DND-41 (cell line): Measurements from ENCODE around the gene MAGEA6.
"Not testable (repeated sequence)": the region's sequence is repeated elsewhere in the genome, so short reads cannot be mapped to it uniquely, and the experiment has no call there.

ENCODE experiments used
- ATAC-seq: fragments of 200-7000 bp; cut with Tn5 transposase; 3 replicates; pipeline ENCODE4 v1.9.1; 2021; ENCODE audit warnings: low read depth; ENCODE audit not compliant: insufficient read depth
- DNase-seq: peaks from one replicate; pipeline ENCODE4 v3.0.0-alpha.2; 2020
- H2AFZ ChIP-seq: 2 replicates; pipeline ENCODE4 v1.6.0; 2012; ENCODE audit warnings: low read depth, low read length
- H3K27ac ChIP-seq: 2 replicates; pipeline ENCODE4 v1.5.1; 2012; ENCODE audit warnings: low read length, inconsistent platforms
- H3K27me3 ChIP-seq: fragments of 200-600 bp; sonication (generic); 2 replicates; pipeline ENCODE4 v1.6.0; 2012; ENCODE audit warnings: low read length, mild to moderate bottlenecking, inconsistent platforms; ENCODE audit not compliant: insufficient read depth, poor library complexity
- H3K36me3 ChIP-seq: 2 replicates; pipeline ENCODE4 v1.5.1; 2012; ENCODE audit warnings: low read length, inconsistent platforms; ENCODE audit not compliant: insufficient read depth
- H3K4me1 ChIP-seq: 2 replicates; pipeline ENCODE4 v1.5.1; 2012; ENCODE audit warnings: mild to moderate bottlenecking, low read length; ENCODE audit not compliant: insufficient read depth
- H3K4me2 ChIP-seq: 2 replicates; pipeline ENCODE4 v1.6.0; 2012; ENCODE audit warnings: mild to moderate bottlenecking, moderate library complexity, low read length, inconsistent platforms; ENCODE audit not compliant: insufficient read depth
- H3K4me3 ChIP-seq, 2 experiments: fragments of 200-600 bp in 1 of 2; shearing (Covaris generic) in 1 of 2; 2 replicates each; pipeline ENCODE4 v1.5.1; 2012 to 2016; ENCODE audit warnings: inconsistent platforms in 2 of 2, low read length in 2 of 2, mild to moderate bottlenecking in 2 of 2, low read depth in 1 of 2, moderate library complexity in 1 of 2
- H3K79me2 ChIP-seq: 2 replicates; pipeline ENCODE4 v1.6.0; 2012; ENCODE audit warnings: low read length, inconsistent platforms; ENCODE audit not compliant: insufficient read depth
- H3K9ac ChIP-seq: 2 replicates; pipeline ENCODE4 v1.6.0; 2012; ENCODE audit warnings: low read depth, mild to moderate bottlenecking, inconsistent platforms, low read length, moderate library complexity
- H3K9me3 ChIP-seq: 2 replicates; pipeline ENCODE4 v1.5.1; 2012; ENCODE audit warnings: low read length, moderate library complexity, mild to moderate bottlenecking, inconsistent platforms; ENCODE audit not compliant: insufficient read depth, severe bottlenecking
- H4K20me1 ChIP-seq: 2 replicates; pipeline ENCODE4 v1.6.0; 2012; ENCODE audit warnings: low read length; ENCODE audit not compliant: insufficient read depth
- CTCF ChIP-seq: IDR thresholded peaks from 2 replicates; pipeline ENCODE4 v1.5.1; 2012; ENCODE audit warnings: borderline replicate concordance, low read length, moderate library complexity, mild to moderate bottlenecking; ENCODE audit not compliant: poor library complexity, severe bottlenecking; ENCODE audit errors: extremely low read depth
- EZH2 ChIP-seq: IDR thresholded peaks from 3 replicates; pipeline ENCODE4 v1.6.1; 2012; ENCODE audit warnings: borderline replicate concordance, low read depth, mild to moderate bottlenecking, moderate library complexity, low read length, inconsistent platforms; ENCODE audit not compliant: severe bottlenecking

The MAGEA6 gene

GRCh38 chrX:152769549-152770289, at the start of gene MAGEA6:
Gene MAGEA6 (minus strand): TSS chrX:152769689. CDS start chrX:152767650, 2,039 bp downstream.
- DNase-seq, H3K4me3 ChIP-seq, H4K20me1 ChIP-seq, H3K9ac ChIP-seq, H3K79me2 ChIP-seq, H3K36me3 ChIP-seq, ATAC-seq, H3K27me3 ChIP-seq, H3K27ac ChIP-seq, H3K4me1 ChIP-seq, H2AFZ ChIP-seq, H3K4me2 ChIP-seq, H3K9me3 ChIP-seq: not testable (repeated sequence)

GRCh38 chrX:152819266-152819665, 49.8 kb upstream of the MAGEA6 start:
- Histone ChIP-seq H3K4me1 (no peaks in the 10 kb centered on the region), H3K27ac (no peak overlapping the region)

GRCh38 chrX:152818356-152818755, 48.9 kb upstream of the MAGEA6 start:
- no peak for ATAC-seq

More at GRCh38 chrX:152819266-152819665, 49.8 kb upstream of the MAGEA6 start:
- H3K4me2 ChIP-seq = no peak overlapping the region
- DNase-seq (no peak), ATAC-seq (no peak)
- no peaks in the 10 kb centered on the region for H3K27me3 ChIP-seq
- no peak for TF ChIP-seq EZH2
- TF ChIP-seq CTCF = no peak
- H2AFZ ChIP-seq = no peak overlapping the region
- H3K9ac ChIP-seq = no peak overlapping the region
- H4K20me1 ChIP-seq = no peaks in the 10 kb centered on the region
- H3K9me3 ChIP-seq = no peaks in the 10 kb centered on the region
- H3K36me3 ChIP-seq = no peaks in the 10 kb centered on the region
- H3K4me3 ChIP-seq = no peak overlapping the region
- H3K79me2 ChIP-seq = no peaks in the 10 kb centered on the region

More at GRCh38 chrX:152818356-152818755, 48.9 kb upstream of the MAGEA6 start:
- no peak overlapping the region for H3K4me3 ChIP-seq
- DNase-seq = no peak
- no peaks in the 10 kb centered on the region for H3K27me3 ChIP-seq
- no peak for TF ChIP-seq CTCF
- TF ChIP-seq EZH2 = no peak
- H3K36me3 ChIP-seq = no peaks in the 10 kb centered on the region
- H4K20me1 ChIP-seq = no peaks in the 10 kb centered on the region
- no peaks in the 10 kb centered on the region for H3K4me1 ChIP-seq
- H3K9ac ChIP-seq = no peak overlapping the region
- no peak overlapping the region for H2AFZ ChIP-seq
- no peaks in the 10 kb centered on the region for H3K9me3 ChIP-seq
- no peak overlapping the region for H3K27ac ChIP-seq
- H3K4me2 ChIP-seq = no peak overlapping the region
- H3K79me2 ChIP-seq = no peaks in the 10 kb centered on the region
